CD4-positive, alpha-beta T cell treated with Interleukin-2 at 100 ng/mL for 4 hours (primary cell): ENCODE results near the gene SGTA.
"Not testable (repeated sequence)": the region's sequence is repeated elsewhere in the genome, so short reads cannot be mapped to it uniquely, and the experiment has no call there.

Experiments used
- DNase-seq: peaks from one replicate; pipeline ENCODE4 v3.0.0-alpha.2; 2020; ENCODE audit warnings: low spot score

SGTA gene

DNA sequence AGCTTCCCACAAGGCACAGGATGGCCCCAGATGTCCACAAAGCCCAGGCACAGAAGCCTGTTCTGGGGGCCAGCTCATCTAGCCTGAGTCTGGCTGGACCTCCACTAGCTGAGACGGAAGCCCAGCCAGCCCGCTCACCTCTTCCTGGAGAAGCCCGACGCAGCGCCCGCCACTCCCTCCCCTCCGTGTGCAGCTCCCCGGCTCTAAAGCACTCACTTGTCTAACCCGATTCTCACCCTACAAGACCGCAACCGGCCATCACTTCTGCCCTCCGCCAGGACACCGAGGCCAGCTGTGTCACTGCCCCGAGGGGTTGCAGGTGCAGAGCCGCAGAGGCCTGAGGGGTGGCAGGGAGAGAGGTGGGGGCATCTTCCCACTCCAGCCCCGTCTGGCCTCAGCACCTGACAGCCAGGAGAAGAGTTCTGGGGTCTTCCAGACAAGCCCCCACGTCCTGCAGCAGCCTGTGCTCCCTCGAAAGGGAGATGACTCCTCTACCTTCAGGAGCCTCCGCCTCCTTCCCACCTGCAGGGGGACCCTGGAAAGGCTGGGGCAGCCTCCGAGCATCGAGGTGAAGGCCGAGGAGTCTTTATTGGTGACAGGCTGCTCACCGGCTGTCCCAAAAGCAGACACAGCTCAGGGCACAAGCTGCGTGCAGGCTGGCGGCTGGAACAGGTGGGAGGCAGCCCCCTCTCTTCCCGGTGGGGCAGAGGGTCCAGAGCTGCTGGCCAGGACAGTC lies 56.0 kb downstream of the SGTA start:
- DNase-seq: no peak

DNA sequence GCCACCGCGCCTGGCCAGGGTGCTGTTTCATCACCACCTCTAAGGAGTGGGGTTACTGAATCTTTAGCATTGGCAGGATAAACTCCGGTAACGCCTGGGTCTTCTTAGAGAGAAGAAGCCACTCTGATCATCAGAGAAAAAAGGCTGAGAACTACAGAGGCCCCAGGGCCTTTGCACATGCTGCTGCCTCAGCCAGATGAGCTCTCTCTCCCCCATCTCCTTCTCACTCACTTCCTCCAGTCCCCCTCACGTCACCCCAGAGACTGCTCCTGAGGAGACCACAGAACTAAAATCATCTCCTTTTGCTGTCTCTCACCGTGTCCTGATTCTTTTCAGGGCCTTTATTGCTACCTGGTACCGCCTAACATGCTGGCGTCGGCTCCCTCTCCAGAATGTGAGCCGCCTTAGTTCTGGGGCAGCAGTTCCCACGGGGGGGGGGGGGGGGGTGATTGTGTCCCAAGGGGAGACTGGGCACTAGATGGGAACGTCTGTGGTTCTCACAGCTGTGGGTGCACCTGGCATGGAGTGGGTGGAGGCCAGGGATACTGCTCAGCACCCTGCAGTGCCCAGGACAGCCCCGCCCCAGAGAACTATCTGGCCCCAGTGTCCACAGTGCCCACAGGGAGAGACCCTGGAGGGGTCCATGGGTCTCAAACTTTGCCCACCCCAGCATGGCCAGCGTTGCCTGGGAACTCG lies 56.8 kb downstream of the SGTA start:
- DNase-seq: no peak

DNA sequence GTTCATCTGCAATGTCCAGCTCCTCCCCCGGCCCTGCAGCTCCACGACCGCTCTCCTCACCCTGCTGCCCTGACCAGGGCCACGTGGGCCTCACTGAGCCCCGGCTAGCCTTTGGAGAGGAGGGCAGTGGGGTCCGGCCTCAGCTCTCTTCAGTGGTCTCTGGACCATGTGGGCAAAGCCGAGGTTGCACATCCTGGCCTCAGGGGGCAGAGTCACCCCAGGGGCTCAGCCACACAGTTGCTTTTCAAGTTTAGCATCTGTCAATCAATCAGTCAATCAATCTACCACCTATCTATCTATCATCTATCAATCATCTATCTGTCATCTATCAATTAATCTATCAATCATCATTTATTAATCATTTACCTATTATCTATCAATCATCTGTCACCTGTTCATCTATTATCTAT lies 58.9 kb downstream of the SGTA start:
- DNase-seq: no peak

DNA sequence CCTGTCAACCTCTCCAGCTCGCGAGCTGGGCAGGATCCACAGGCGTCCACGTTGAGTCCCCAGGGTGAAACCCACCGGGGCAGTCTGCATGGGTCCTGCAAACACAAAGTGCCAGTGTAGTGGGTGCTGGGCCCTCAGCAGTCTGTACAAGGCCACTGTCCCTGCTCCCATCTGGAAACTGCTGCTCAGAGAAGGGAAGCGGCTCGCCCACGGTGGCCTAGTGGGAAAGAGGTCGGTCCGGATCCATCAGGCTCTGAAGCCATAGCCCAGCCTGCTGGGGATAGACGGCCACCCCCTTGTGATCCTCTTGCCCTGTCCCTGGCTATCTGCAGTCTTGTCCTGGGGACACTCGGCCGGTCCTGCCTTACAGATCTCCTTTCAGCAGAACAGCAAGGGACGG lies 59.3 kb downstream of the SGTA start:
- no peak for DNase-seq

DNA sequence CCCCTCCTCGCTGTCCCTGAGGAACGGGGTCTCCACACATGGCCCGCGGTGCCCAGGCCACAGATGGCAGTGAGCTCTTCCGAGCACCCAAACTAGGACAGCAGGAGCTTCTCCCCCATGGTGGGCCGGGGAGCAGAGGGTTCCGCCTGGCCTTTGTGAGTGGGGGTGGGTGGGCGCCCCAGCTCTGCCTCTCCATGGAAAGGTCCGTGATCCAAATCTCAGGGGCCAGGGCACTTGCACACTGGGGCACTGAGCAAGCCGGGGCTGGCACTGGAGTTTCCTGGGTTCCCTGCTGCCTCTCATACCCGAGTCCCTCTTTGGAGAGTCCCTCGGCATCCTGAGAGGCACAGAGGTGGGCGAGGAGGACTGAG lies 59.7 kb downstream of the SGTA start:
- DNase-seq: no peak

DNA sequence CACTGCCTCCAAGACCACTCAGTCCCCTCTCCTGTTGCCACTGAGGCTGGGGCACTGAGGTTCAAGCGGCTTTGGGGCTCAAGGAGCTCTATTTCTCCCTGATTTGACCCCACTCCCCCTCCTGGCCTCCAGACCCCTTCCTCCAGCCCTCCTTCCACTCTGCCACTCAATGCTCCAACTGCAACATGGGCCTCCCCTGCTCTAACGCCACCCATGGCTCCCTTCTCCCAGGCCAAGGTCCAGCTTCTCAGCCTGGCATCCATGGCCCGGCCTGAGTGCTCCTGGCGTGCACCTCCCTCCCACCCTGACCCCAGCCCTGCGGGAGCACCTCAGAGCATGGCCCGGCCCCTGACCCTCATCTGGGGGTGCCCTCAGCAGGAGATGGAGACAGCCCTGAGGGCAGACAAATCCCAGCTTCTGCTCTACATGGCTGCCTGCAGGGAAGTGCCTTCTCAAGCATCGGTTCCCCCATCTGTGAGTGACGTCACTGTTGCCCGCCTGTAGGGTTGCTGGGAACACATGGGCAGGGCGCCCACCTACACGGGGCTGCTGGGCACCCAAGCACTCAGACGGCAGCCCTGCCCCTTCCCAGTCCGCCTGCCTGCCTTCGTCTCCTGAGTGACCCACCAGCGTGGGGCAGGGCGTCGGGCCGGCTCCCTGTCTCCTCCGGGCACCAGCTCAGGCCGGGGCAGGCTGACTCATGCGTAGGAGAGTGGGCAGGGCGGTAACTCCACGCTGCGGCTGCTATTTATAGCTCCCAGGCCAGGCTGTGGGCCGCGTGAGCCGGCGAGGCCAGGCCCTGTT lies 60.3 kb downstream of the SGTA start:
- DNase-seq: no peak

DNA sequence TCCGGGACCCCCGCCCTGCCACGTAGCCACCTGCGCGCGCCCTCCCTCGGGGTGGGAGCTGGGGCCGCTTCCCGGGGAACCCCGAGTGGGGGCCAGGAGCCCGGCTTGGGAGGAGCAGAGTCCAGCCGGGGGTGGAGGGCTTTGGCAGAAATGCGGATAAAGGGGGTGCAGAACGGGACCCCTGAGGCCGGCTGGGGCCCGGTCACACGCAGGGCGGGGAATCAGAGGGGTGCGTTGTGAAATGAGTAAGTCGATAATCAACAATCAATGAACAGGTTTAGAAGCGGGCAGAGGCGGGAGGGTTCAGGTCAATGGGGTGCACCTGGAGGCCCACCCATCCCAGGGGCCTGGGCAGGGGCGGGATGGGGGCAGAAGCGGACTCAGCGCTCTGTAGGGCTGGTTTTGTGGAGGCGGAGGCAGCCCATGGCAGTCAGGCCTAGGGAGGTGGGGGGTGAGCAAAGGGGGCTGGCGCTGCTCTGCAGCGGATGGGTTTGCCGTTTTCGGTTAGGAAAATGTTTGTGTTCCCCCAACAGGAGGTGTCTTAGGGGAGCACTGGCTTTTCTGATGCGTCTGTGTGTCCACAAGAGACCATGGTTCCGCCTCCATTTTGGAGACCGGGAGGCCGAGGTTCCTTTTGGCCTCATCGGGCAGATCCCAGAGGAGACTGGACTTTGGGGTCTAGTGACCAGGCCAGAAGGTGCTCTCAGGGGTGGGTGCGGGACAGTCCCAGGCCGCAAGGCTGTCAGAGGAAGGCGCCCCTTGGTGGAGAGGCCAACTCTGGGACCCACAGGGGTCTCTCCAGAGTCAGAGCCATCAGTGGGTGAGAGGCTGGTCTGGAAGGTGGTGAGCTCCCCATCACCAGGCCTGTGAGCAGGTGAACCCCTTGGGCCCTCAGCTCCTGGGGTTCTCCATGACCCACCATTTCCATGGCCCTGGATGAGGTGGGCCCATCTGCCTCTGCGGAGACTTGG lies 61.2 kb downstream of the SGTA start:
- DNase-seq: no peak

DNA sequence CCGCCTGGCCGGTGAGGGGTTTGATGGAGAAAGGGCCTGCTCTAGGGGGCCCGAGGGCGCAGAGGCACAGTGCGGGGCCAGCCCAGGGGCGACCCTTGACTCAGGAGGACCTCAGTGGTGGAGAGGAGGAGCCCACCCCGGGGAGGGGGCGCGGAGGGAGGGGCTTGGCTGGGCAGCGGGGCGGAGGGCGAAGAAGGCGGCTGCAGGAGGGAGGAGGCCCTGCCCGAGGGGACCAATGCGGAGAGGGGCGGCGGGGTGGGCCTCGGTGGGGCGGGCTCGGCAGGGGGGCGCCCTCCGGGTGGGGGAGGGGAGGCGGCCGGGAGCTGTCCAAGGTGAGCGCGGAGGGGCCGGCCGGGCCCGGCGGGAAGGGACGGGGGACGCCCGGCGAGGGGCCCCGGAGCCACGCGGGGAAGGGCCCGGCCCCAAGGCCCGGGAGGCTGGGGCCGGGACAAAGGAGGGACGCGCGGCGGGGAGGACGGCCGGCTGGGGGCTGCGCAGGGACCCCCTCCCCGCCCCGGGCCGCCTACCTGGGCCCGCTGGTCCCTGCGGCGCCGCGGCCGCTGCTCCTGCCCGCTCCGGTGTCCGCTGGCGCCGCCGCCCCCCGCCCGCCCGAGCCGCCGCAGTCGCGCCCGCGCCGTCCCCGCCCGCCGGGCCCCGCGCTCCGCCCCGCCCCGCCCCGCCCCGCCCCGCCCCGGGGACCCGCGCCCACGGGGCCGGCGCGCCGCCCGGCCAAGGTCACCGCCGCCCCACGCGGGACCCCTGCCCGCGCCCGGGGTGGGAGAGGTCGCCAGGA lies 62.1 kb downstream of the SGTA start, which contains the start of gene DIRAS1:
Gene DIRAS1 (minus strand): TSS at position 596 of the 793 bp plus-strand sequence. CDS start 3,566 bp downstream, outside the sequence.
- no peak for DNase-seq

DNA sequence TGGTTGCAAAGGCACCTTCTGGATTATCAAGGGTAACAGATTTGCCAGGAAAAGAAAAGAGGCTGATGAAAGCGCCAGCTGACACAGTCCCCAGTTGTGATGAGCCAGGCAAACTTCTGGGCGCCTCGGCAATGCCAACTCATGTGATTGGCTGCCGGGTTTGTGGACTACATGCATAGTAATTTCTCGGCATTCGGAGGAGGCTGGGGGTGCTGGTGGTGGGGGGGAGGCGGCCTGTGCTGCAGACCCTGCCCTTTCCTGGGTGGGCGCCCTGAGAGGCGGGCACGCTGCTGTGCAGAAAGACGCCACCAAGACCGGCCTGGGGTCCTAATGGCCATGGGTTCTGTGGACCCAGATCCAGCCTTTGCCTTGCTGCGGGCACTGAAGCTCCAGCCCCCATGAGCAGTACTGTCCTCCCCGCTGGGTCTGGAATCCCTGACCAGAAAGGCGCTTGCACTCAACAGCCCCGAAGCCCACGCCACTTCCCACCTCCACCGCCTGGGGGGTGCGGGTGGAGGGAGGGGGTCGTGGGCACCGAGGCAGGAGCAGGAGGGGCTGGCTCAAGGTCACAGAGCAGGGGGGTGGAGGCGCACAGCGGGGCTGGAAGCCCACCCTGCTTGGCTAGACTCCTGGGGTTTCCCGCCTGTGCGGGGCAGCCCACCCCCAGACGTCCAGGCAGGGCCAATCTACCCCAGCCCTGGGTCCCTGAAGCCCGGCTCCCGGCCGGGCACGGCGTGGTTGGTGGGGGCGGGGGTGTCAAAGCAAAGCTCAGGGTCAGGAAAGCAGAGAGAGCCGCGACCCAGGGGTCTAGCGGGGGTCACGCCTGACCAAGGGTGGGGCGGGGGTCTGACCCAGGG lies 62.9 kb downstream of the SGTA start:
- DNase-seq: no peak

DNA sequence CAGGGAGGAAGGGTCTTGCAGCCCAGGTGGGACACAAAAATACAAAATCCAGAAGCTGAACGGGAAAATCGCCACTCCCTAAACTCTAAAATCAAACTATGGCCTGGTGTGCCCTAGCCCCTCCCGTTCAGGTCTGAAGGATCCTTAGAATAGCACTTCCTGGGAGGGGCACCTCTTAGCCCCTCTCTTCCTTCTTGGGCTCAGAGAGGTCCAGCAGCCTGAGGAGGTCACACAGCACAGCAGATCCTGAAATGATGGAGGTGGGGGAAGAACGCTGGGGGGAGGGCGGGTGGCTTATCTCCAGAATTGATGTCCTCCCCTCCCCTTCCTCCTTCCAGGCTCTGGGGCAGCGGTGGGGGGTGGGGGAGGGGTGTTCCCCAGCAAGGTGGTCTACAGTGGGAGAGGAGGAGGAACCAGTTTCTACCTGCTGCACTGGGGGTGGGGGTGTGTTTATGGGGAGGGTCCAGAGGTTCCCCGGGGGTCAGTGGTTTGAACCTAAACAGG lies 63.8 kb downstream of the SGTA start:
- no peak for DNase-seq

DNA sequence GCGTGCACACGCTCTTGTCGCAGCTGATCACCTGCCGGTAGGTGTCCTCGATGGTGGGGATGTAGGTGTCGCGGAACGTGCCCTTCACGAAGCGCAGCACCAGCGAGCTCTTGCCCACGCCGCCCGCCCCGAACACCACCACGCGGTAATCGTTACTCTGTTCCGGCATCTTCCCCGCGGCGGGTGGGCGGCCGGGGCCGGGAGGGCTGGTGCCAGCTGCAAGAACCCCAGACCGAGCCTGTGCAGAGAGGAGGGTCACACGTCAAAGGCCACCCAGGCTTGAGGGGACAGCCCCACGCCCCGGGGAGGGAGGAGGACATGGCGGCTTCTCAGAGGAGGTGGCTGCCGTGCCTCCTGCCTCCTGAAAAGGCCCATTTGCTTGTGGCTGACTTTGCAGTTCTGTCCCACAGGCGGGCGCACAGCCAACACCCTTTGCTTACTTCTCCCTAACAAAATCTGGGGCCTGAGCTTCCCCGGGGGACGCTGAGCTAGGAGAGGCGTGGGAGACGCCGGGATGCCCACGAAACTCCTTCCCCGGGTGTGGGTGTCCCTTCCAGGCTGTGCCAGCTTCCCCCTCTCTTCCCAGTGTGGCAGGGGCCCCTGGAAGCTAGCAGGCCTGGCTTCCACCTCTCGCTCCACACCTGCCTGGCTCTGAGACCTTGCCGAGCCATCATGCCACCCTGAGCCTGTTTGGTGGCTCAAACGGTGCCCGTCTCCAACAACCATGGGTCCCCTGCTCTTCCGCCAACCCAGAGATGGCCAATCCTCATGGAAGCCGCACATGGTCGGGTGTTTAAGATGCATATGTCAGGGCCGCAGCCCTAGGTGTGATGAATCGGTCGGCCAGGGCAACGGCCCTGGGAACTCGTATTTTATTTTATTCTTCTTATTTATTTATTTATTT lies 65.2 kb downstream of the SGTA start:
- no peak for DNase-seq

DNA sequence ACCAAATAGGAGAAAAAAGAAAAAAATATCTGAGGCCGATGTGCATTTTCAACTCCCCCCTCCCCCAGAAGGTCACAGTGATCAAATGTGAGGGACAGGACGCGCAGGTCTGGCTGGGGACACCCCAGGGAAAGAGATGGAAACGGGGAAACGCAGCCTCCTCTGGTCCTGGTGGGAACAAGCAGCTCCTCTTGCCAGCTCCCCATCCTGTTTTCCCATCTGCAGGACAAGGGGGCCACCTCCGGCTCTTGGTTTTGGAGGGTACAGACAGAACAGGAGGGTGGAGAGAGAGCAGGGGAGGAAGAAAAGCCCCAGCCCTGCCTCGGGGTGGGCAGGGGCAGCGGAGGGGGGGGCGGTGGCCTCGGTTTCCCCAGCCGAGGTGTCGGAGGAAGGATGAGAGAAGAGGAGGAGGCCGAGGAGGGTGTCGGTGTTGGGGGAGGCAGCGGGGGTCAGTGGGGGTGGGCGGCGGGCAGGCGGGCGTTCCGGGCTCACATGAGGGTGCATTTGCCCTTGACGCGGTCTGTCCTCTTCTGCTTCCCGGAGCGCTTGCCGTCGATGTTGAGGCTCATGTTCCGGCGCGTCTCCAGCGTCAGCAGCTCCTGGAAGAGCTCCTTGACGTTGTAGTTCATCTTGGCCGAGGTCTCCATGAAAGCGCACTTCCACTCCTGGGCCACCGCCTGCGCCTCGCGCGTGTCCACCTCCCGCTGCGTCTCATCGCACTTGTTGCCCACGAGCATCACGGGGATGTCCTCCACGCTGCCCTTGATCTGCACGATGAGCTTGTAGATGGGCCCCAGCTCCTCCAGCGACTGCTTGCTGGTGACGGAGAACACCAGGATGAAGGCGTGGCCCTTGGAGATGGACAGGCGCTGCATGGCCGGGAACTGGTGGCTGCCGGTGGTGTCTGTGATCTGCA lies 66.1 kb downstream of the SGTA start:
- no peak for DNase-seq

DNA sequence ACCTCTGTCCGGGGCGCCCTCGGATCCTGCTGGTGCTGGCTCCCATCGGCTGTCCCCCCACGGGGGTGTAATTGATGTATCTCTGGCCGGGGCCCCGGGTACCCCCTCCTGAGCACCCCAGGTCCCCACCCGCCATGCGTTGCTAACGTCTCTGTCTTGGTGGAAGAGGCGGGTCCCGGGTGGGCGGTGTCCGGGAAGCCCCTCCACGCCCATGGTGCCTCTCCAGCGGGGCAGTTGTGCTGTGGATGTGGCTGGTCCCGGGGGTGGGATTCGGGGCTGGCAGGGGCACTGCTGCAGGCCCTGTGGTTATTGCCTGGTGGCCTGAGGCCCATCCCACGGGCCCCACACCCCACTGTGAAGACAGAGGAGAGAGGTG lies 66.8 kb downstream of the SGTA start:
- no peak for DNase-seq

DNA sequence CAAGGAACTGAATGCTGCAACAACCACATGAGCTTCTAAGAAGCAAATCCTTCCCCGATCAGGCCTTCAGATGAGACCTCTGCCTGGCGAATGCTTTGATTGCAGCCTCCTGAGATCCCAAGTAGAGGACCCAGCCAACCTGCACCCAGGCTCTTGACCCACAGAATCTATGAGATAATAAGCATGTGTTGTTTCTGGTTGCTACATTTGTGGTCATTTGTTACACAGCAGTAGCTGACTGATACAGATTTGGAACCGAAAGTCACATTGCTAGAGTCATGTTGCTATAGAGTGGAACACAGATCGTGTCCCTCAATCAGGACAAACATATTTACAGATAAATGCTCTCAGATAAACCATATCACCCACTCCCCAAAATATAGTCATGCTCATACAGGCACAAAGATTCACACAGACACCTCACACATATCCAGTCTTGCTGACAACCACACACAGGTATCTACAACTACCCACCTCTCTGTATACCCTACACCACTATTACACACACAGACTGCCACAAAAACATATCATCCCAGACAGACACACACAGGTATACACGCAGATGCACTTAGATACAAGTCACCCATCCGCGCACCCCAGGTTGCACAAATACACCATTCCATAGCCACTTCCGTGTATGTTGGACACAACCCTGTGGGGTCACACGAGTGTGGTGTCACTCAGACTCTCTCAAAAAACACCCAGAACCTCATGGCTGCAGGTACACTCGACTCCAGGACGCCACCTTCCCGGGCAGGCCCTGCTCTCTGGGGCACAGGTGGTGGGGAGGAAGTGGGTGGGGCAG lies 67.4 kb downstream of the SGTA start:
- DNase-seq: no peak

DNA sequence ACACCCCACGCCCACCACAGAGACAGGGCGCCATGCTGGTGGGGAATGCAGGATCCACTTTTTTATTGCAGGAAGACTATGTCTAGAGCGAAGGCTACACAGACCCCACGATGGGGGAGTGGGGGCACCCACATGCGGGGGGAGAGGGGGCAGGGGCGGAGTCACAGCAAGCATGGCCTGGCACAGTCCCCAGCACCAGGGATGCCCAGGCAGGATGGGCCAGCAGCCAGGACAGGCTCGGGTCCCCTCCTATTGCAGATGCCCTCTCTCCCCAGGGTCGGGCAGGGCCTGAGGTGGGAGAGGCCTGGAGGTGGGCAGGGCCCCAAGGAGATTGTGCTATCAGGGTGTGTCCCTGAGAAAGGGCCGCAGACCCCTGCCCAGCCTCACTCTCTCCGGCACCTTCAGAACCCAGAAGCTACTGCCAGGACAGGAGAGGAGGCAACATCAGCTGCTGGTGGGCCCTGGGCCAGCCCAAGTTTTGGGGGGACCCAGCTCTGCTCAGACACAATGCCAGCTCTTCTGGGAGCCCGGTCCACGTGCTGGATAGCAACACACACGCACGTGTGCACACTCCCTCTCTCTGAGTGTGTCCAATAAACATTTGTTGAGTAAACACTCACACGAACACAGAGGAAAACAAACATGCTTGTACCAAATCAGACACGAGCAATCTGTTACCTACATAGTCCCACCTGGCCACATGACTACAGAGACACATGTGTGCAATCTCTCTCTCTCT lies 68.4 kb downstream of the SGTA start:
- no peak for DNase-seq

DNA sequence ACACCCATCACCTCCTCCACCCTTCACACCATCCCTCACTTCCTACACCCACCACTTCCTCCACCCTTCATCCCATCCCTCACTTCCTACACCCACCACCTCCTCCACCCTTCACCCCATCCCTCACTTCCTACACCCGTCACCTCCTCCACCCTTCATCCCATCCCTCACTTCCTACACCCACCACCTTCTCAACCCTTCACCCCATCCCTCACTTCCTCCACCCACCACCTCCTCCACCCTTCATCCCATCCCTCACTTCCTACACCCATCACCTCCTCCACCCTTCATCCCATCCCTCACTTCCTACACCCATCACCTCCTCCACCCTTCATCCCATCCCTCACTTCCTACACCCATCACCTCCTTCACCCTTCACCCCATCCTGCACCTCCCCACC lies 69.0 kb downstream of the SGTA start:
- not testable (repeated sequence) for DNase-seq
